ENCODE measurements around the gene MRPS24. TPM values are rescaled to one million over a fixed set of nuclear protein-coding genes. Genes with fewer than 3 reads are reported as not detected.

The MRPS24 gene
- total and polyA plus RNA-seq, 2 of the 13 experiments (the other 11 are each of a cell fraction or from before 2014, with no cell fraction given), result 135 to 162 TPM

DNA sequence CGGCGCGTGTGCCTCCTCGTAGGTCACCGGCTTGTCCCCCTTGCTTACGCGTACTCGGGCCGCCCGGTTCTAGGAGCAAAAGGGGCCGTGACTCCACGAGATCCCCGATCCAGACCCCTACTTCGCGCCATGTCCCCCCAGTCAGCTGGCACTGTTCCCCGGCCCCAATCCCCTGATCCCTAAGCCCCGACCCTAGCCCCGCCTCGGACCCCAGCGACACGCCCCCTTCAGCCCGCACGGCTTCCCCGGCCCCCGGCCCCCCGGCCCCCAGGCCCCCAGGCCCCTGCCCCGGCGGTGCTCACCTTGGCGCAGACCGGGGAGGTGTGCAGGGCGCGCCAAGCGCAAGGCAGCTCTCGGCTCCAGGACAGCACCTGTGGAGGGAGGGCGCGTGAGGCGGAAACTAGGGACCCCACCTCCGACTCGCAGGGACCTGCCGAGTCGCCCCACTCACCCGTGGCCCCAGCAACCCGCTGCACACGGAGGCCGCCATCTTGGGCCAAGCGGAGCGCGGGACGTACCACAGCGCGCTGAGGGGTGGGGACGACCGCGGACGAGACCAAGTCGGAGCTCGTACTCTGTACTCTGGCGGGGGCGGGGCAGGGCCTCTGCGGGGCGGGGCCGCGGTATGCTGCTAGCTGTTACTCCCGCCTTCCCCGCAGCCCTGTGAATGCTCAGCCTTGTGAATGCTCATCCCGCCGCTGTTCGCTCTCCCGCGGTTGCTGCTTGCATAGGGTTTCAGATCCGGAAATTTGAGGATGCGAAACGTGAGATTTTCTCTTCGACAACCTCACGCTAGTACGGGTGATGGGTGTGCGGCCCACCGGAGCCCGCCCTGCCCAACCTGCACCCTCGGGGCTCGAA, at the start of gene MRPS24 (continued):
- TF ChIP-seq NR2F2 (IDR thresholded peaks at IDR 0.05; ENCODE audit: borderline replicate concordance, low read depth), result no peak
- TF ChIP-seq, protein P1, sequence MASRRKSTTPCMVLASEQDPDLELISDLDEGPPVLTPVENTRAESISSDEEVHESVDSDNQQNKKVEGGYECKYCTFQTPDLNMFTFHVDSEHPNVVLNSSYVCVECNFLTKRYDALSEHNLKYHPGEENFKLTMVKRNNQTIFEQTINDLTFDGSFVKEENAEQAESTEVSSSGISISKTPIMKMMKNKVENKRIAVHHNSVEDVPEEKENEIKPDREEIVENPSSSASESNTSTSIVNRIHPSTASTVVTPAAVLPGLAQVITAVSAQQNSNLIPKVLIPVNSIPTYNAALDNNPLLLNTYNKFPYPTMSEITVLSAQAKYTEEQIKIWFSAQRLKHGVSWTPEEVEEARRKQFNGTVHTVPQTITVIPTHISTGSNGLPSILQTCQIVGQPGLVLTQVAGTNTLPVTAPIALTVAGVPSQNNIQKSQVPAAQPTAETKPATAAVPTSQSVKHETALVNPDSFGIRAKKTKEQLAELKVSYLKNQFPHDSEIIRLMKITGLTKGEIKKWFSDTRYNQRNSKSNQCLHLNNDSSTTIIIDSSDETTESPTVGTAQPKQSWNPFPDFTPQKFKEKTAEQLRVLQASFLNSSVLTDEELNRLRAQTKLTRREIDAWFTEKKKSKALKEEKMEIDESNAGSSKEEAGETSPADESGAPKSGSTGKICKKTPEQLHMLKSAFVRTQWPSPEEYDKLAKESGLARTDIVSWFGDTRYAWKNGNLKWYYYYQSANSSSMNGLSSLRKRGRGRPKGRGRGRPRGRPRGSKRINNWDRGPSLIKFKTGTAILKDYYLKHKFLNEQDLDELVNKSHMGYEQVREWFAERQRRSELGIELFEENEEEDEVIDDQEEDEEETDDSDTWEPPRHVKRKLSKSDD (CRISPR knock-in tag; IDR thresholded peaks at IDR 0.05; ENCODE audit: low read depth), result 0 out of 2 replicates have a peak, but pooled peaks have one; percentile 22
- TF ChIP-seq FOXO1 (CRISPR knock-in tag; IDR thresholded peaks at IDR 0.05), result 0 out of 2 replicates have a peak, but pooled peaks have one; percentile 11
- TF ChIP-seq CEBPB (IDR thresholded peaks at IDR 0.05; ENCODE audit: borderline replicate concordance, low read depth, low read length), result no peak
- TF ChIP-seq ZNF772 (CRISPR knock-in tag; IDR thresholded peaks at IDR 0.05), result peak; percentile 86; the same call in 1 of the 2 replicates
- peak; percentile 15; the same call in 1 of the 2 replicates for TF ChIP-seq CTCF (CRISPR knock-in tag; IDR thresholded peaks at IDR 0.05)
- peak; percentile 58 for TF ChIP-seq RXRA (CRISPR knock-in tag; IDR thresholded peaks at IDR 0.05)
- TF ChIP-seq, protein P2, sequence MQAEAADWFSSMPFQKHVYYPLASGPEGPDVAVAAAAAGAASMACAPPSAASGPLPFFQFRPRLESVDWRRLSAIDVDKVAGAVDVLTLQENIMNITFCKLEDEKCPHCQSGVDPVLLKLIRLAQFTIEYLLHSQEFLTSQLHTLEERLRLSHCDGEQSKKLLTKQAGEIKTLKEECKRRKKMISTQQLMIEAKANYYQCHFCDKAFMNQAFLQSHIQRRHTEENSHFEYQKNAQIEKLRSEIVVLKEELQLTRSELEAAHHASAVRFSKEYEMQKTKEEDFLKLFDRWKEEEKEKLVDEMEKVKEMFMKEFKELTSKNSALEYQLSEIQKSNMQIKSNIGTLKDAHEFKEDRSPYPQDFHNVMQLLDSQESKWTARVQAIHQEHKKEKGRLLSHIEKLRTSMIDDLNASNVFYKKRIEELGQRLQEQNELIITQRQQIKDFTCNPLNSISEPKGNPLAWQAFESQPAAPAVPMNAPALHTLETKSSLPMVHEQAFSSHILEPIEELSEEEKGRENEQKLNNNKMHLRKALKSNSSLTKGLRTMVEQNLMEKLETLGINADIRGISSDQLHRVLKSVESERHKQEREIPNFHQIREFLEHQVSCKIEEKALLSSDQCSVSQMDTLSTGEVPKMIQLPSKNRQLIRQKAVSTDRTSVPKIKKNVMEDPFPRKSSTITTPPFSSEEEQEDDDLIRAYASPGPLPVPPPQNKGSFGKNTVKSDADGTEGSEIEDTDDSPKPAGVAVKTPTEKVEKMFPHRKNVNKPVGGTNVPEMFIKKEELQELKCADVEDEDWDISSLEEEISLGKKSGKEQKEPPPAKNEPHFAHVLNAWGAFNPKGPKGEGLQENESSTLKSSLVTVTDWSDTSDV (CRISPR knock-in tag; IDR thresholded peaks at IDR 0.05), result 0 out of 2 replicates have a peak, but pooled peaks have one; percentile 51
- TF ChIP-seq IKZF1 (IDR thresholded peaks at IDR 0.05), result no peak
- peak; percentile 30; the same call in 1 of the 2 replicates for TF ChIP-seq BCL6 (CRISPR knock-in tag; IDR thresholded peaks at IDR 0.05)
- TF ChIP-seq HNRNPL (IDR thresholded peaks at IDR 0.05; ENCODE audit: low read depth, low read length), result no peak
- TF ChIP-seq ZNF207 (IDR thresholded peaks at IDR 0.05; ENCODE audit: borderline replicate concordance), result no peak
- peak; percentile 32; the same call in 1 of the 2 replicates for TF ChIP-seq TFAP4 (IDR thresholded peaks at IDR 0.05; ENCODE audit: borderline replicate concordance, low read depth)
- peak; percentile 6; the same call in 1 of the 2 replicates for TF ChIP-seq RFX5 (IDR thresholded peaks at IDR 0.05; ENCODE audit: low read depth, low read length)
- peak; percentile 71; the same call in 1 of the 2 replicates for TF ChIP-seq ZNF614 (CRISPR knock-in tag; IDR thresholded peaks at IDR 0.05; ENCODE audit: borderline replicate concordance)
- no peak for TF ChIP-seq ESRRA (CRISPR knock-in tag; IDR thresholded peaks at IDR 0.05; ENCODE audit: low read depth)
- TF ChIP-seq ZNF615 (CRISPR knock-in tag; IDR thresholded peaks at IDR 0.05; ENCODE audit: borderline replicate concordance), result no peak
- TF ChIP-seq ZNF501 (CRISPR knock-in tag; IDR thresholded peaks at IDR 0.05), result peak; percentile 29; the same call in 1 of the 2 replicates
- no peak for TF ChIP-seq FOXA1 (IDR thresholded peaks at IDR 0.05)
- TF ChIP-seq FOXA1 (CRISPR knock-in tag; IDR thresholded peaks at IDR 0.05), result peak; percentile 18; the same call in 1 of the 2 replicates
- TF ChIP-seq SMC3 (IDR thresholded peaks at IDR 0.05; ENCODE audit: low read length), result no peak
- TF ChIP-seq ZBTB8A (CRISPR knock-in tag; IDR thresholded peaks at IDR 0.05; ENCODE audit: borderline replicate concordance, low read depth), result no peak

Data from HepG2 (cell line).